K562 (cell line): ENCODE data around the gene GTPBP1. TPM values are rescaled to one million over a fixed set of nuclear protein-coding genes. Genes with fewer than 3 reads are reported as not detected.
A peak's percentile ranks its signal among the peaks of the same experiment; 100 is the strongest.

Source experiments
- ARID2 ChIP-seq: fragments of 450-650 bp; IDR thresholded peaks from 2 replicates; pipeline ENCODE4 v1.6.1; 2017; ENCODE audit warnings: antibody characterized with exemption, mild to moderate bottlenecking
- CBFA2T3 ChIP-seq: fragments of 450-650 bp; IDR thresholded peaks from 2 replicates; pipeline ENCODE4 v1.6.1; 2017
- CHD1 ChIP-seq: fragments of 200-600 bp; sonication (generic); IDR thresholded peaks from one replicate; pipeline ENCODE4 v1.6.1; 2012; ENCODE audit warnings: mild to moderate bottlenecking, moderate library complexity, low read length, inconsistent platforms
- EP300 ChIP-seq: IDR thresholded peaks from 2 replicates; pipeline ENCODE4 v1.6.1; 2012; ENCODE audit warnings: low read length, improper control_type of control experiment
- FOXJ3 ChIP-seq: sonication (generic); formaldehyde crosslinking; IDR thresholded peaks from 2 replicates; pipeline ENCODE4 v1.4.0; 2020; ENCODE audit warnings: mild to moderate bottlenecking, missing genetic modification reagents
- HEY1 ChIP-seq: fragments of 250-450 bp; sonication (Bioruptor Pico); IDR thresholded peaks from 2 replicates; pipeline ENCODE4 v1.5.0; 2020; ENCODE audit warnings: mild to moderate bottlenecking, moderate library complexity, borderline replicate concordance
- KLF1 ChIP-seq: fragments of 450-650 bp; IDR thresholded peaks from 2 replicates; pipeline ENCODE4 v1.6.1; 2016; ENCODE audit warnings: missing genetic modification characterization, missing compliant biosample characterization
- KLF6 ChIP-seq: fragments of 250-450 bp; sonication (Bioruptor Pico); IDR thresholded peaks from 2 replicates; pipeline ENCODE4 v1.4.0; 2020; ENCODE audit warnings: mild to moderate bottlenecking, moderate library complexity, borderline replicate concordance
- LARP7 ChIP-seq: fragments of 450-650 bp; IDR thresholded peaks from 2 replicates; pipeline ENCODE4 v1.6.1; 2016
- NFYB ChIP-seq: IDR thresholded peaks from 2 replicates; pipeline ENCODE4 v1.6.1; 2011; ENCODE audit warnings: mild to moderate bottlenecking, moderate library complexity; ENCODE audit not compliant: insufficient read length; ENCODE audit errors: extremely low read depth
- POLR2AphosphoS2 ChIP-seq: IDR thresholded peaks from 2 replicates; pipeline ENCODE4 v1.6.1; 2012; ENCODE audit warnings: low read length, improper control_type of control experiment
- PRPF4 ChIP-seq: fragments of 200-400 bp; formaldehyde crosslinking; IDR thresholded peaks from one replicate; pipeline ENCODE4 v1.6.1; 2017; ENCODE audit warnings: low read length, low read depth, mild to moderate bottlenecking; ENCODE audit not compliant: insufficient read depth, poor library complexity, severe bottlenecking
- RBBP5 ChIP-seq: fragments of 200-600 bp; sonication (generic); IDR thresholded peaks from 2 replicates; pipeline ENCODE4 v1.6.1; 2012; ENCODE audit warnings: borderline replicate concordance, mild to moderate bottlenecking, low read length, control low read depth, inconsistent platforms; ENCODE audit not compliant: insufficient read depth, poor library complexity, severe bottlenecking
- RBM17 ChIP-seq: fragments of 200-400 bp; formaldehyde crosslinking; IDR thresholded peaks from 2 replicates; pipeline ENCODE4 v1.6.1; 2017; ENCODE audit warnings: low read depth, mild to moderate bottlenecking, low read length, borderline replicate concordance
- SNRNP70 ChIP-seq: fragments of 200-400 bp; formaldehyde crosslinking; optimal IDR thresholded peaks from 2 replicates; pipeline ENCODE3; 2017; ENCODE audit warnings: low read depth, low read length
- TARDBP ChIP-seq: fragments of 450-650 bp; IDR thresholded peaks from 2 replicates; pipeline ENCODE4 v1.6.1; 2016
- TRIM24 ChIP-seq, 2 experiments: fragments of 450-650 bp; IDR thresholded peaks; 2 replicates each; pipeline ENCODE4 v1.6.1; 2016
- TRIM28 ChIP-seq: fragments of 450-650 bp; IDR thresholded peaks from 2 replicates; pipeline ENCODE4 v1.6.1; 2017
- ZKSCAN8 ChIP-seq: fragments of 200-800 bp; sonication (Bioruptor generic); IDR thresholded peaks from 2 replicates; pipeline ENCODE4 v1.6.1; 2016; ENCODE audit warnings: missing genetic modification characterization, missing compliant biosample characterization
- ZNF184 ChIP-seq: sonication (generic); formaldehyde crosslinking; IDR thresholded peaks from 2 replicates; pipeline ENCODE4 v1.5.0; 2020; ENCODE audit warnings: missing genetic modification reagents
- ZNF217 ChIP-seq: sonication (generic); formaldehyde crosslinking; IDR thresholded peaks from 2 replicates; pipeline ENCODE4 v1.8.0; 2022; ENCODE audit warnings: mild to moderate bottlenecking, missing genetic modification reagents
- ZNF644 ChIP-seq: fragments of 200-800 bp; sonication (Bioruptor generic); IDR thresholded peaks from 2 replicates; pipeline ENCODE4 v1.6.1; 2016; ENCODE audit warnings: low read depth, missing genetic modification characterization, missing compliant biosample characterization
- ZNF766 ChIP-seq: fragments of 200-800 bp; sonication (Bioruptor generic); conservative IDR thresholded peaks from 2 replicates; pipeline ENCODE4 v1.6.1; 2016; ENCODE audit warnings: missing genetic modification characterization, missing compliant biosample characterization
- polyA plus RNA-seq, 8 experiments: library from polyadenylated mRNA; depleted of rRNA in 4 of 8; stranded (reverse) in 5 of 8; unstranded in 3 of 8; fragments of >200 nt; fragmentation: Nextera tagmentation in 2 of 8; fragmentation: Illumina TruSeq in 1 of 8; extraction: Ambion mirVana in 2 of 8; extraction: Trizol in 1 of 8; gene quantifications; 2 replicates each; pipeline versions ENCODE4 v1.2.1 to v1.2.3, GENCODE V29; 2011 to 2014; ENCODE audit warnings: inconsistent platforms in 1 of 8, missing spikeins in 1 of 8
- total RNA-seq, 7 experiments: library from RNA; depleted of rRNA in 6 of 7; stranded (reverse); fragments of >200 nt in 6 of 7; fragmentation: Illumina TruSeq in 2 of 7; extraction: Trizol in 2 of 7; gene quantifications; 2 replicates each; pipeline versions ENCODE4 v1.2.1 to v1.2.3, GENCODE V29; 2011 to 2021; ENCODE audit warnings: low replicate concordance in 1 of 7
- TF ChIP-seq, protein P1 (sequence below): fragments of 450-650 bp; conservative IDR thresholded peaks from 2 replicates; pipeline ENCODE4 v1.6.1; 2016; ENCODE audit warnings: missing genetic modification characterization, low read depth, mild to moderate bottlenecking, missing compliant biosample characterization, moderate library complexity
- TF ChIP-seq, protein P2 (sequence below), 2 experiments: fragments of 450-650 bp in 1 of 2; sonication (generic) in 1 of 2; formaldehyde crosslinking; conservative IDR thresholded peaks; 2 replicates each; pipeline versions ENCODE4 v1.4.0 to v1.8.1; 2020 to 2022; ENCODE audit warnings: mild to moderate bottlenecking in 1 of 2, missing genetic modification reagents in 1 of 2
- TF ChIP-seq, protein P3 (sequence below): IDR thresholded peaks from 3 replicates; pipeline ENCODE4 v1.6.1; 2011; ENCODE audit warnings: borderline replicate concordance, mild to moderate bottlenecking; ENCODE audit not compliant: insufficient read length, insufficient read depth
- TF ChIP-seq, protein P4 (sequence below): sonication (generic); formaldehyde crosslinking; IDR thresholded peaks from 2 replicates; pipeline ENCODE4 v1.8.0; 2022; ENCODE audit warnings: missing genetic modification reagents, mild to moderate bottlenecking, borderline replicate concordance

The GTPBP1 gene
- total and polyA plus RNA-seq, 9 of the 15 experiments (the other 6 are each of a cell fraction or from before 2014, with no cell fraction given), result 0.83 to 53.2 (median 23.3) TPM

DNA sequence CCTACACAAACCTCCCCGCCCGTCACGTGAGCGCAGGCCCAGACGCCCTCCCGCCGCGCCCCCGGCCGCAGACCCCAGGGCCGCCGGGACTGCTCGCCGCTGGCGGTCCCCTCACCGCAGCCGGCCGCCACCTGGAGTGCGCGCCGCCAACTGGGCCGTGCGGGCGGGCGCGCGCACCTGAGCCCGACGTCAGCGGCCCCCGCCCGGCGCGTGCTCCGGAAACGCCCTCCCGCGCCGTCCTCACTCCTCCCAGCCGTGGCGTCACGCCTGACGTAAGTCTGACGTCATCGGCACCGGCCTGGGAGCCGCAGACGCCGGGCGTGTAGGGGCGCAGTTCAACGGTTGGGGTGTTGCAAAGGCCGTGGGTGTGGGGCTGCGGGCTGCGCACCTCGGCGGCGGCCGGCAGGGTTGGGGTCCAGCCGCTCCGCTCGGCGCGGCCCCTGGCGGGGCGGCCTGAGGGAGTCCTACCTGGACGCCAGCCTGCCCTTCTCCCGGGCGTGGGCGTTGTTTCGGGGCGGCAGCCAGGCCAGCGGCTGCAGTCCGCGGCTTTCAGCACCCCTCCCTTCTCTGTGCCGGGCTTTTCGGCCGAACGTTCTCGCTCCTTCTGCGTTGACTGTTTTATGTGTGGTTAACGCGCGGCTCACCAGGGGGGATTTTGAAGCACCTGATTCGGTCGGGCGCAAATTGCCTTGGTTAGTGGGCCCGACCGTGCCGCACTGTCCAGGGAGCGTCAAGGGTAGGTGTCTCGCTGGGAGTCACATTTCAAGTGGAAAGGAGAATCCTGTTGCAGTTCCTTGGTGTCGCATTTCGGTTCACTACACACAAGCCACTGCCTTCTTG, 4.7 kb upstream of the GTPBP1 start, which contains the start of gene JOSD1 (continued):
- TF ChIP-seq KLF6 (no peak), CHD1 (no peak), FOXJ3 (CRISPR knock-in tag) (no peak), TRIM28 (no peak), NFYB (no peak), ZNF766 (CRISPR knock-in tag) (peak; percentile 85; the same call in 1 of the 2 replicates), HEY1 (no peak), TRIM24 (IDR thresholded peaks at IDR 0.05) (no peak), ZKSCAN8 (no peak), LARP7 (no peak), ZNF217 (no peak), POLR2AphosphoS2 (no peak), ZNF184 (CRISPR knock-in tag) (no peak), ARID2 (no peak), KLF1 (tag) (peak; percentile 79), RBM17 (no peak), CBFA2T3 (no peak), SNRNP70 (no peak), ZNF644 (tag) (no peak; the same call in 1 of the 2 replicates), PRPF4 (no peak), RBBP5 (peak; percentile 28), EP300 (no peak; the same call in 1 of the 2 replicates), TARDBP (peak; percentile 94; the same call in 1 of the 2 replicates)
- TF ChIP-seq, protein P1, sequence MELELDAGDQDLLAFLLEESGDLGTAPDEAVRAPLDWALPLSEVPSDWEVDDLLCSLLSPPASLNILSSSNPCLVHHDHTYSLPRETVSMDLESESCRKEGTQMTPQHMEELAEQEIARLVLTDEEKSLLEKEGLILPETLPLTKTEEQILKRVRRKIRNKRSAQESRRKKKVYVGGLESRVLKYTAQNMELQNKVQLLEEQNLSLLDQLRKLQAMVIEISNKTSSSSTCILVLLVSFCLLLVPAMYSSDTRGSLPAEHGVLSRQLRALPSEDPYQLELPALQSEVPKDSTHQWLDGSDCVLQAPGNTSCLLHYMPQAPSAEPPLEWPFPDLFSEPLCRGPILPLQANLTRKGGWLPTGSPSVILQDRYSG (tag), result no peak
- TF ChIP-seq, protein P2, sequence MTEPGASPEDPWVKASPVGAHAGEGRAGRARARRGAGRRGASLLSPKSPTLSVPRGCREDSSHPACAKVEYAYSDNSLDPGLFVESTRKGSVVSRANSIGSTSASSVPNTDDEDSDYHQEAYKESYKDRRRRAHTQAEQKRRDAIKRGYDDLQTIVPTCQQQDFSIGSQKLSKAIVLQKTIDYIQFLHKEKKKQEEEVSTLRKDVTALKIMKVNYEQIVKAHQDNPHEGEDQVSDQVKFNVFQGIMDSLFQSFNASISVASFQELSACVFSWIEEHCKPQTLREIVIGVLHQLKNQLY (CRISPR knock-in tag; conservative IDR thresholded peaks at IDR 0.05), result no peak
- TF ChIP-seq, protein P3, sequence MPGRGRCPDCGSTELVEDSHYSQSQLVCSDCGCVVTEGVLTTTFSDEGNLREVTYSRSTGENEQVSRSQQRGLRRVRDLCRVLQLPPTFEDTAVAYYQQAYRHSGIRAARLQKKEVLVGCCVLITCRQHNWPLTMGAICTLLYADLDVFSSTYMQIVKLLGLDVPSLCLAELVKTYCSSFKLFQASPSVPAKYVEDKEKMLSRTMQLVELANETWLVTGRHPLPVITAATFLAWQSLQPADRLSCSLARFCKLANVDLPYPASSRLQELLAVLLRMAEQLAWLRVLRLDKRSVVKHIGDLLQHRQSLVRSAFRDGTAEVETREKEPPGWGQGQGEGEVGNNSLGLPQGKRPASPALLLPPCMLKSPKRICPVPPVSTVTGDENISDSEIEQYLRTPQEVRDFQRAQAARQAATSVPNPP, result no peak
- TF ChIP-seq, protein P4, sequence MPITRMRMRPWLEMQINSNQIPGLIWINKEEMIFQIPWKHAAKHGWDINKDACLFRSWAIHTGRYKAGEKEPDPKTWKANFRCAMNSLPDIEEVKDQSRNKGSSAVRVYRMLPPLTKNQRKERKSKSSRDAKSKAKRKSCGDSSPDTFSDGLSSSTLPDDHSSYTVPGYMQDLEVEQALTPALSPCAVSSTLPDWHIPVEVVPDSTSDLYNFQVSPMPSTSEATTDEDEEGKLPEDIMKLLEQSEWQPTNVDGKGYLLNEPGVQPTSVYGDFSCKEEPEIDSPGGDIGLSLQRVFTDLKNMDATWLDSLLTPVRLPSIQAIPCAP (CRISPR knock-in tag), result no peak
